Dedifferentiated amniotic fluid mesenchymal stem cell (primary cell): ENCODE results near the gene GBP5.
A peak's percentile ranks its signal among the peaks of the same experiment; 100 is the strongest.
"Not testable (repeated sequence)": the region's sequence is repeated elsewhere in the genome, so short reads cannot be mapped to it uniquely, and the experiment has no call there.

Experiments used
- DNase-seq: peaks from one replicate; pipeline ENCODE4 v3.0.0-alpha.2; 2016; ENCODE audit errors: extremely low spot score

The GBP5 gene

DNA sequence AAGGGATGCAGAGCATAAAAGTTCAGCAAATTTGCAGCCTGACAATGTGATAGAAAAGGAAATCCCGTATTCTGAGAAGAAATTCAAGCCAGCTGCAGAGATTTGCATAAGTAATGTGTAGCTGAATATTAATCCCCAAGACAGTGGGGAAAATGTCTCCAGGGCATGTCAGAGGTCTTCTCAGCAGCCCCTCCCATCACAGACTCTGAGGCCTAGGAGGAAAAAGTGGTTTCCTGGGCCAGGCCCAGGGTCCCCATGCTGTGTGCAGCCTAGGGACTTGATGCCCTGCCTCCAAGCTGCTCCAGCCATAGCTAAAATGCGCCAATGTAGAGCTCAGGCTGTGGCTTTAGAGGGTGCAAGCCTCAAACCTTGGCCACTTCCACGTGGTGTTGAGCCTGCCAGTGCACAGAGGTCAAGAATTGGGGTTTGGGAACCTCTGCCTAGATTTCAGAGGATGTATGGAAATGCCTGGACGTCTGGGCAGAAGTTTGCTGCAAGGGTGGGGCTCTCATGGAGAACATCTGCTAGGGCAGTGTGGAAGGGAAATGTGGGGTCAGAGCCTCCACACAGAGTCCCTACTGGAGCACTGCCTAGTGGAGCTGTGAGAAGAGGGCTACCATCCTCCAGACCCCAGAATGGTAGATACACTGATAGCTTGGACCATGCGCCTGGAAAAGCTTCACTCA lies 11.6 kb upstream of the GBP5 start:
- not testable (repeated sequence) for DNase-seq

DNA sequence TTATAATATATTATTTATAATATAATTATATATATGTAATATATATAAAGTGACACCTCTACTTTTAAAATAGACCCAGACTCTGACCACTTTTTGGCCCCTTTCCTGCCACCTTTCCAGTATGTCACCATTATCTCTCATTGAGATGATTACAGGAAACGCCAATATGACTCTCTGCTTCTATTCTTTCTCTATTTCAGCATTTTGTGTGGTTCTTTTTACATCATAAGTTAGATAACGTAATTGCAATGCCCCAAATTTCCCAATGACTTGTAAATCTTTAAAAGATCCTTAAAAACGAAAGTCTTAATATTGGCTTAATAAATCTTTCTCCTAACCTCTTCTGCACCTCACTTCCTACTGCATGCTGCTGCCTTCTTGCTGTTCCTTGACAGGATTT lies 8.1 kb upstream of the GBP5 start:
- no peak for DNase-seq

DNA sequence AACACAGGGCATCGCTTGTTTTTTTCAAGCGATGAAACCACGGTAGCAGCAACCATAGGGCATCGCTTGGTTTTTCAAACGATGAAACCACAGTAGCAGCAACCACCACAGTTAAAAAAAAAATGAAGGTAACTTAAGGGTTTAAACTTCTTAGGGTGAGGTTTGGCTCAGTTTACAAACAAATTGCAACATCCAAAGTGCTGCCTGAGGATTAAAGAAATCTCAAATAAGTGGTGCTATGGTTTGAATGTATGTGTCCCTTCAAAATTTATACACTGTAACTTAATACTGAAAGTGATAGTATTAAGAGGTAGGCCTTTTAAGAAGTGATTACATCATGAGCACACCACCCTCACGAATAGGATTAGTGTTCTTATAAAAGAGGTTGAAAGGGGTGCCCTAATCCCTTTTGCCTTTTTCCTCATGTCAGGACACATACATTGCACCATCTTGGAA lies 6.4 kb upstream of the GBP5 start:
- DNase-seq, result no peak

DNA sequence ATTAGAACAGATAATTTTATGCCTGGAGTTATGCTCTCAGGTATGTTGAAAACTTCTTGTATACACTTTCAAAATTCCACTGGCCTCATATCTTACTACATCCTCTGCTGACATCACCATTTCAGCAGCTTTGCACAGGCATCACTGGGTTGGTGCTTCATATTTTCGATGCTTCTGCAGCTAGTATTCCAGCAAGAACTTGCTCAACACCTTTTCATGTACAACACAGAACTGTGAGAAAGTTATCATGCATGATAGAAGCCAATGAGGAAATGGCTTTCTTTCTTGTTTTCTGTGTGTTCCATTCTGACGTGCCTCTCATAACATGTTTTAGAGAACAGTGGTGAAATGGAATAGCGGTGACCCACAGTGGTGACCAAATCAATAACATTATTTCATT lies 5.1 kb upstream of the GBP5 start:
- DNase-seq, result no peak

DNA sequence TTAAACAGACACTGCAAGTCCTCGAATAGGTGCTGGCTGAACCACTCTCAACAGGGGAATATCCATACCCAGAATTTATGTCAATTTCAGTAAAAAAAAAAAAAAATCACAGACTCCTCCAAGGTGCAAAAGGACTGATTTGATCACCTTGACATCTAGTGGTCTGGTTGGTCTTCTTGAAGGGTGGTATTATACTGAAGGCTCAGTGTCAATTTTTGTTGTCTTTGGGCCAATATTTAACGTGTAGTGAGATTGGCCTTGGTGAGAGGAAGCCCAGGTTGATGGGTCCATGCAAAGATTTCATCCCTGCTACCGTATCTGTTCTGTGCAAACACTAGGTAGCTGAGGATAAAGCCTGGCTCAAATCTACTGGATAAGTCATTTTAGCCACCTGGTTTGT lies 4.0 kb upstream of the GBP5 start:
- DNase-seq, result no peak

DNA sequence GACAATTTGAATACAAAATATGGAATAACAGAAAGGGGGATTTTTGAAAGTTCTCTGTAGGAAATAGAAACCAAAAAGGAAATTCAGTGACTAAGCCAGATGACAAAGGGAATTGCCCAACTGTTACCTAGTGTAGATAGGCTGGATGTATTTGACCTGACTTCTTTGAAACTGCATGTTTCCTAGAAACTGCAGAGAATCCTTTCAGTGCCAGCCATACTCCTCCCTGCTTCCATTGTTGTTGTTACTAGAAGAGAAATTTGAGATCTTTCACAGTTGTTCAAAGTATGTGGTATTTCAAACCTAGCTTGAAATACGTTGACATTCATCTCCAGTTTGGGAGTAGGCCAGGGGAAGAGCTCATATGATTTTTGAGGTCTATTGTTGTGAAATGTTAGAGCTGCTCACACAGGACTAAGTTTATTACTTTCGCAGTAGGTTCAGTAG lies 1.8 kb upstream of the GBP5 start:
- peak; percentile 91 for DNase-seq

DNA sequence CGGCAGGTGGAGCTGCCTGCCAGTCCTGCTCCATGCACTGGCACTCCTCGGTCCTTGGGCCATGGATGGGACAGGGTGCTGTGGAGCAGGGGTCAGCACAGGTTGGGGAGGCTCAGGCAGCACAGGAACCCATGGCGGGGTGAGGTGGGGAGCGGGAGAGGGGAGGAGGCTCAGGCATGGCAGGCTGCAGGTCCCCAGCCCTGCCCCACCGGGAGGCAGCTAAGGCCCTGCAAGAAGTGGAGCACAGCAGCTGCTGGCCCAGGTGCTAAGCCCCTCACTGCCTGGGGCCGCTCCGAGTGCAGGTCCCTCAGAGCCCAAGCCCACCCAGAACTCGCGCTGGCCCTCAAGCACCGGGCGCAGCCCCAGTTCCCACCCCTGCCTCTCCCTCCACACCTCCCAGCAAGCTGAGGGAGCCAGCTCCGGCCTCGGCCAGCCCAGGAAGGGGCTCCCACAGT lies 691 bp upstream of the GBP5 start:
- DNase-seq, result no peak

DNA sequence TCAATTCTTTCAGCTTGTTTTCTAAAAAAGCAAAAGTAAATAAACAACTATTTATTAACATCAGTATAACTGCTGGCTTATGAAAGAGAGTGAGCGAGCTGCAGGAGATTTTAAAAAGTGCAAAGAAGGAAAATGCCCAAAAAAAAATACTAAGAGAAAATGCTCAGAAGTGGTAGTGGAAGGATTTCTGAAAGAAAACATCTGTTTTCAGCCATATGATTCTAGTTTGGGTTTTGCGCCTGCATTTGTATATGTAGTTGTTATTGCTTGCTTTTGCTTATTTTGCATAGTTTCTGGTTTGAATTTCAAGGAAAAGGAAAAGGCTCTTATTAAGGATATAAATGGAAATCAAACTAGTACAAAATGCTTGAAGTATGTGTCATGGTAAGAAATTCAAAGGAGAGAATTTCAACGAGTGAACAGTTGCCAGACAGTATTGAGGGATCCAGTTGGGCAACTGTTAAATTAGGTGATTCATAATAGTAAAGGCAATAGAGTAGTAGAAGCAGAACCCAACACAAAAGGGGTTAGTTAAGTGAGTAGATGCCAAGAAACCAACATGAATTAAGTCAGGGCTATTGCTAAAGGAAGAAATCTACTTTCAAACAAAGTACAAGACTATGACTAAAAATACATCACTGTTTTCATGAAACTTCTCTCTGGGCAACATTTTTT lies 1.2 kb downstream of the GBP5 start:
- peak; percentile 83 for DNase-seq

DNA sequence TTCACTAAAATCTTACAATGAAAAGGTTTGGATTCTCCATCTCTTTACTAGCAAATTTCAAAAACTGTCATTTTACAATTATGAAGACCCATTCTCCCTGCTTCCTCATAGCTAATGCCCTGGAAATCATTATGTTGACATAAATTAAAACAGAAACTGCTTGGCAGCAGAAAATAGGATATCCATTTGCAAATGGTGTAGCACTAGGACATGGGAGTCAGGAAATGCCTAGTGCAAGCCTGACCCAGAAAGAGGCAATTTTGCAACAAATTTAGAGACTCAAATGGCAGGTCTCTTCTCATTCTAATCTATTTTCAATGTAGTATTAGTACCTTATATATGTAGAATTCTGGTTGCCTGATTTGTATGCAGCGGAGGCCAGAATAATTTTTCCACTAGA lies 2.2 kb downstream of the GBP5 start:
- DNase-seq, result no peak

DNA sequence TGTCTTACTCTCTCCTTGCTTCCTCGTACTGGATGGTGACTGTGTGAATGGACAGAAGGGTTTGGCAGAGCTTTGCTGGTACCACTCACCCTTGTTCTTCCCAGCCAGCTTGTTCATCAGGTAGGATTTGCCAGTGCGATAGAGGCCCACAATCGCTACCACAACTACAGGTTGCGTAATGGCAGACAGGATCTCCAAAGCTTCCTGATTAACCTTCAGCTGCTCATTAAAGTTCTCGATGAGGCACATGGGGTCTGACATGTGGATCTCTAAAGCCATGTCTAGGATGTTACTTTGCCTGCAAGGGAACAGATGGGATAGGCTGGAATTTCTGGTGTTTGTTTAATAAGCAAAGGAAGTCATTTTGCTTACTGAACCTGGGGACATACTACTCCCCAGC lies 3.4 kb downstream of the GBP5 start:
- no peak for DNase-seq

DNA sequence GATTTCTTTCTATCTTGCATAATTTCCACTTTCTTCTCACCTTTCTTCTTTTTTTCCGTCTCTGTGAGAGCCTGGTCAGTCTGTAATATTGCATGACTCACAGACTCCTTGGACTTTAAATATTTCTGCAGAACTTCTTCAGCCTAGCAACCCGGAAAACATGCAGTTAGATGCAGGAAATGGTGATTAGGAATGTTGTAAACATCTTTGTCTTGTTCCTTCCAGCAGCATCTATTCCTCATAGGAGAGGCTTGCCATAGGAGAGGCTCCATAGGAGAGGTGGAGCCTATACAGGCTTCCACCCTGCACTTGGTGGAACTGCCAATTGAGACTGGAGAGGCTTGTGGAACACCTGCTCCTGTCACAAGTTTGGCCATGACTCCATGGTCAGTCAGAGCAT lies 10.0 kb downstream of the GBP5 start:
- DNase-seq, result no peak

DNA sequence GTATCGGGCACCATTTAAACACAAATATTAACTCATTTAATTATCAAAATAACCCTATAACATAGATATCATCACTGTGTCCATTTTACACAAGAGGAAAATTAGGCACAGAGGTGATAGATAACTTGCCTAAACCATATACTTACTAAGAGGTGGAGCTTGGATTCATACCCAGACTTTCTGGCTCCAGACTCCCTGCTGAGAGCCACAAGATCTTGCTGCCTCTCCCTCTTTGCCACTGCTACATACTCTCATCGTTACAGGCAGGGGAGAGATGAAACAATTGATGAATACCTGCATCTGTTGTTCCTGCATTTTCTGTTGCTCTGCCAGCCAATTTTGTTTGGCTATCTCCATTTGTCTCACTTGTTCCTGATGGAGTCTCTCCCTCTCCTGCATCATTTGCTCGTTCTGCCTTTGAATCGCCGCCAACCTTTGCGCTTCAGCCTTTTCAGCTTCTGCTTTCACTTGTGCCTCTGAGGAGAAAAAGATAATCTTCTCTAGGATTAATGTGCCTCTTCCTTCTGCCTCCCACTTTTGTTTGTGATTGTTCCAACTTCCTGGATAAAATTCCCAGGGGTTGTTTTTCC lies 10.6 kb downstream of the GBP5 start:
- no peak for DNase-seq

DNA sequence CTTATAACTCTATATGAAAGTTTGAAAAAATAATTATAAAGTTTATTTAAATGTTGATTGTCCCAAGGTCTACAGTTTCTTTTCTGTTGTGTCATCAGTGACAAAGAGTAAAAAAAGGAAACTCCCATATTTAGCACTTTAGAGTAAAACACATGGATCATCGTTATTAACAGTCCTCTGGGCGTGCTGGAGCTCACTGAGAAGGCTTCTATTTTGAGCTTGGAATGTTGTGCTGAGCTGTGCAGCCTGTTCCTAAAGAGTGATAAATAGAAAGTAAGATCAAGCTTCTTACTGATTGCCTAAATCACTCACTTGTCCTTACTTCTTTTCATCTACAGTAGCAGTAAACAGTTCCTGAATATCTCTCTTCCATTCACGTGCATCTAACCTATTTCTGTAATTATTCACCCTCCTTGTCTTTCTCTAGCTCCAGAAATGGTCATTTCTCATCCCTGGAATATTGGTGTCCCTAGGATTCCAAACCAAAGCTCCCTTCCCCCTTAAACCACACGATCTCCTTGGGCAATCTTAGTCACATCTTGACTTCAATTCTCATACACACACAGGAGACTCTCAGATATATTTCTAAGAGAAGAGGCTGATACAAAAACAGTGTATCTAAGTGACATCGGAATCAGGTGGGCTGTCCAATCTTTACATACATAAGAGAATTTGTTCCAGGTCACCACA lies 11.9 kb downstream of the GBP5 start:
- peak; percentile 42 for DNase-seq

DNA sequence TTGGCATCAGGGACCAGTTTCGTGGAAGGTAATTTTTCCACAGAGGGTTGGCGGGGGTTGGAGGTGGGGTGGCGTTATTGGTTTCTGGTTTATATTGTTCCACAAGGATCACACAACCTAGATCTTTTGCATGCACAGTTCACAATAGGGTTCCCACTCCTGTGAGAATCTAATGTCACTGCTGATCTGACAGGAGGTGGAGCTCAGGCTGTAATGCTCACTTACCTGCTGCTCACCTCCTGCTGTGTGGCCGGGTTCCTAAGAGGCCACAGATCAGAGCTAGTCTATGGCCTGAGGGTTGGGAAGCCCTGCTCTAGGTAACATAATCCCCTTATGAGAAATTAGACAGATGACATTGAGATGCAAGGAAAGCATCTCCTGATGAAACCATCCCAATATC lies 12.6 kb downstream of the GBP5 start:
- DNase-seq, result no peak

DNA sequence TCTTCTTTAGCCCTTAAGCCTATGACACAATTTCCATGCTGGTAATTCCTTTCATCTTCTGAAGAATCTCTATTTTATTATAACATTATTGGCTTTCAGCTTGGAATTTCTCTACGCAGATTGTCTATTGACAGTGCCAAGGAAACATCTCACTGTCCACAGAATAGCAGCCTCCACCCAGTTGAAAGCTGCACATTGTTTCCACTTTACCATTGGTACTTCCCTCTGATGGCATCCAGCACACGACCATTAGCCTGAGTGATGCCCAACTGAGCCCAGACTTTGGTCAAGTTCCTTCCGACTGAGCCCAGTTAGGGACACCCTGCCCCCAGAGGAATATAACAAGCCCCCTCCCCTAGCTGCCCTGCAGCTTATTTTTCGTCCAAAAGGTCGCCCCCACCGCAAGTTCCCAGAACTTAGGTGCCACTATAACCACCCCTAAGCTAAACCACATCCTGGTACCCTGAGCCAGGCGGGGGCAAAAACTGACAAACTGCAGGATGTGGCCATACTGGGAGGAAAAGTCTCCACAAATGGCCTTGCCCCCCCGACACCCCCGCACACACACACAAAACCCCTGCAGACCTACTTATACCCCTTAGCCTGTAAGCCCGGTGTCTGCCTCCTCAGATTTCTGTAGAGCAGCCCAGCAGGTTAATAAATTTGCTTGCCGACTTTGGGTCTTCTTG lies 13.2 kb downstream of the GBP5 start:
- DNase-seq, result no peak

DNA sequence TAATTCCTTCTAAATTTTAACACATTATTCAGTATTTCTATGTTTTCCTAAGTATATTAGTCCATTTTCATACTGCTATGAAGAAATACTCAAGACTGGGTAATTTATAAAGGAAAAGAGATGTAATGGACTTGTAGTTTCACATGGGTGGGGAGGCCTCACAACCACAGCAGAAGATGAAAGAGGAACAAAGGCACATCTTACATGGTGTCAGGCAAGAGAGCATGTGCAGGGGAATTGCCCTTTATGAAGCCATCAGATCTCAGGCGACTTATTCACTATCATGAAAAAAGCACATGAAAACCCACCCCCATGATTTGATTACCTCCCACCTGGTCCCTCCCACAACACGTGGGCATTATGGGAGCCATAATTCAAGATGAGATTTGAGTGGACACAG lies 15.6 kb downstream of the GBP5 start:
- no peak for DNase-seq

DNA sequence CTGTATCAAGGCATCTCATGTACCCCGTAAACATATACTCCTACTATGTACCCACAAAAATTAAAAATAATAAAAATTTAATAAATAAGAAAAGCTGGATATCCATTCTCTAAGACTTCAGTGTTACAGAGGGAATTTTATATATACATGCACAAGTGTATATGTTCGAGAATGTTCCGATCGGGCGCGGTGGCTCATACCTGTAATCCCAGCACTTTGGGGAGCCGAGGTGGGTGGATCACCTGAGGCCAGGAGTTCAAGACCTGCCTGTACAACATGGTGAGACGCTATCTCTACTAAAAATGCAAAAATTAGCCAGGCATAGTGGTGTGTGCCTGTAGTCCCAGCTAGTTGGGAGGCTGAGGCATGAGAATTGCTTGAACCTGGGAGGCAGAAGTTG lies 17.1 kb downstream of the GBP5 start:
- not testable (repeated sequence) for DNase-seq

DNA sequence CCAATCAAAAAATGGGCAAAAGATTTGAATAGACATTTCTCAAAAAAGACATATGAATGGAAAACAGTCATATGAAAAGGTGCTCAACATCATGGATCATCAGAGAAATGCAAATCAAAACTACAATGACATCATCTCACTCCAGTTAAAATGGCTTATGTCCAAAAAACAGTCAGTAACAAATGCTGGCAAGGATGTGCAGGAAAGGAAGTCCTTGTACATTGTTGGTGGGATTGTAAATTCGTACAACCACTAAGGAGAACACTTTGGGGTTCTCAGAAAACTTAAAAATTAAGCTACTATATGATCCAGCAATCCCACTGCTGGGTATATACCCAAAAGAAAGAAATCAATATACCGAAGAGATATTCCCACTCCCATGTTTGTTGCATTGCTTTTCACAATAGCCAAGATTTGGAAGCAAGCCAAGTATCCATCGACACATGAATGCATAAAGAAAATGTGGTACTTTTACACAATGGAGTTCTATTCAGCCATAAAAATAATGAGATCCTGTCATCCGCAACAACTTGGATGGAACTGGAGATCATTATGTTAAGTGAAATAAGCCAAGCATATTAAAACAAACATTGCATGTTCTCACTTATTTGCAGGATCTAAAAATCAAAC lies 17.9 kb downstream of the GBP5 start:
- DNase-seq, result no peak

DNA sequence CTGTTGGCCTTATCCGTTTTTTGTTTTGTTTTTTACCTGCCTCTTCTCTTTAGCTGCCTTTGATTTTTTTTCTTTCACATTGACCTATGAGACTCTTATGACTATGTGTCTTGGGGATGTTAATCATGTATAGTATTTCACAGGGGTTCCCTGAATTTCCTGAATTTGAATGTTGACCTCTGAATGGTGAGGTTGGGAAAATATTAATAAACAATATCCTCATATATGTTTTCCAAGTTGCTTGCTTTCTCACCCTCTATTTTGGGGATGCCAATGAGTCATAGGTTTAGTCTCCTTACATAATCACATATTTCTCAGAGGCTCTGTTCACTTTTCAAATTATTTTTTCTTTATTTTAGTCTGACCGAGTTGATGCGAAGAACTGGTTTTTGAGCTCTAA lies 29.6 kb downstream of the GBP5 start:
- no peak for DNase-seq
